Endothelial cell of umbilical vein (primary cell): ENCODE data around the gene HDAC9. TPM values are rescaled to one million over a fixed set of nuclear protein-coding genes. Genes with fewer than 3 reads are reported as not detected.

Experiments
- BruUV-seq: library from RNA; stranded (reverse); fragments of 400-500 nt; replicated peaks from 2 replicates; lab custom pipeline; 2021; lab: Mats Ljungman, UMichigan
- CTCF ChIA-PET: fragments of 300-600, 350-600 bp; sonication (Branson Sonifier 250); formaldehyde crosslinking; loops from one replicate; lab custom pipeline; 2021; ENCODE audit warnings: antibody characterized with exemption, inconsistent platforms; lab: Charles Lee
- POLR2A ChIA-PET: fragments of 300-600, 350-600 bp; sonication (Branson Sonifier 250); formaldehyde crosslinking; loops from one replicate; lab custom pipeline; 2021; ENCODE audit warnings: antibody characterized with exemption, inconsistent platforms; lab: Charles Lee
- DNase-seq: peaks from one replicate; pipeline ENCODE4 v3.0.0-alpha.2; 2011; ENCODE audit warnings: low read depth, low spot score
- FAIRE-seq: peaks from 2 replicates; lab custom pipeline; 2011; peaks lifted over from hg19 to GRCh38; lab: Jason Lieb, UNC
- H2AFZ ChIP-seq: 2 replicates; pipeline ENCODE4 v1.6.0; 2012; ENCODE audit warnings: low read depth, low read length, control low read depth, inconsistent platforms
- H3K27ac ChIP-seq: 2 replicates; pipeline ENCODE4 v1.5.1; 2011; ENCODE audit warnings: low read depth, mild to moderate bottlenecking, control low read depth, low read length, moderate library complexity; ENCODE audit not compliant: insufficient read depth
- H3K27me3 ChIP-seq, 2 experiments: 2 replicates each; pipeline versions ENCODE4 v1.6.0 to v1.6.1; 2011; ENCODE audit warnings: low read length in 2 of 2, mixed read lengths in 1 of 2; ENCODE audit not compliant: control insufficient read depth in 2 of 2, insufficient read depth in 2 of 2
- H3K36me3 ChIP-seq, 2 experiments: 2 replicates in 1 of 2; 3 replicates in 1 of 2; pipeline ENCODE4 v1.5.1; 2011; ENCODE audit warnings: low read length in 2 of 2, mild to moderate bottlenecking in 1 of 2, moderate library complexity in 1 of 2; ENCODE audit not compliant: control insufficient read depth in 2 of 2, insufficient read depth in 2 of 2; ENCODE audit errors: extremely low read depth in 1 of 2
- H3K4me1 ChIP-seq: 3 replicates; pipeline ENCODE4 v1.5.1; 2011; ENCODE audit warnings: mild to moderate bottlenecking, low read length; ENCODE audit not compliant: control insufficient read depth, insufficient read depth; ENCODE audit errors: extremely low read depth
- H3K4me2 ChIP-seq: 2 replicates; pipeline ENCODE4 v1.6.1; 2011; ENCODE audit warnings: low read length, control low read depth, mixed read lengths; ENCODE audit not compliant: insufficient read depth
- H3K4me3 ChIP-seq, 3 experiments: fragments of 200-600 bp in 1 of 3; sonication (generic), shearing (Covaris generic) in 1 of 3; replicated peaks in 1 of 3; 2 replicates each; pipeline ENCODE4 v1.5.1; 2011 to 2016; ENCODE audit warnings: control low read depth in 3 of 3, low read length in 3 of 3, mild to moderate bottlenecking in 2 of 3, inconsistent platforms in 1 of 3, low read depth in 1 of 3, moderate library complexity in 1 of 3; ENCODE audit not compliant: insufficient read depth in 1 of 3
- H3K79me2 ChIP-seq: 2 replicates; pipeline ENCODE4 v1.6.0; 2012; ENCODE audit warnings: low read length, inconsistent platforms; ENCODE audit not compliant: control insufficient read depth, insufficient read depth
- H3K9ac ChIP-seq: replicated peaks from 2 replicates; pipeline ENCODE3; 2011; ENCODE audit warnings: low read length, control low read depth; ENCODE audit not compliant: insufficient read depth; ENCODE audit errors: extremely low read depth
- H3K9me1 ChIP-seq: replicated peaks from 3 replicates; pipeline ENCODE4 v1.6.0; 2011; ENCODE audit warnings: mild to moderate bottlenecking, low read length; ENCODE audit not compliant: control insufficient read depth, insufficient read depth; ENCODE audit errors: extremely low read depth
- H3K9me3 ChIP-seq: replicated peaks from 2 replicates; pipeline ENCODE4 v1.5.1; 2012; ENCODE audit warnings: low read length, inconsistent platforms; ENCODE audit not compliant: control insufficient read depth, insufficient read depth
- H4K20me1 ChIP-seq: replicated peaks from 2 replicates; pipeline ENCODE3; 2011; ENCODE audit warnings: mild to moderate bottlenecking, low read length; ENCODE audit not compliant: control insufficient read depth, insufficient read depth; ENCODE audit errors: extremely low read depth
- EZH2 ChIP-seq: IDR thresholded peaks from 2 replicates; pipeline ENCODE4 v1.6.1; 2012; ENCODE audit warnings: borderline replicate concordance, low read depth, mild to moderate bottlenecking, moderate library complexity, low read length, inconsistent platforms; ENCODE audit not compliant: severe bottlenecking
- FOS ChIP-seq: IDR thresholded peaks from 2 replicates; pipeline ENCODE4 v1.6.1; 2011; ENCODE audit warnings: mild to moderate bottlenecking, low read length, moderate library complexity, borderline replicate concordance; ENCODE audit not compliant: insufficient read depth
- GATA2 ChIP-seq: IDR thresholded peaks from 2 replicates; pipeline ENCODE4 v1.7.0; 2011; ENCODE audit warnings: low read depth, mild to moderate bottlenecking, moderate library complexity, mixed read lengths, low read length; ENCODE audit not compliant: insufficient read length, insufficient read depth
- JUN ChIP-seq: IDR thresholded peaks from 2 replicates; pipeline ENCODE4 v1.6.1; 2011; ENCODE audit warnings: borderline replicate concordance, low read depth; ENCODE audit not compliant: insufficient read length, insufficient read depth
- MYC ChIP-seq: IDR thresholded peaks from one replicate; pipeline ENCODE4 v1.6.1; 2011; ENCODE audit warnings: mild to moderate bottlenecking, low read depth, low read length
- POLR2A ChIP-seq: IDR thresholded peaks from 2 replicates; pipeline ENCODE4 v1.6.1; 2012; ENCODE audit warnings: low read depth, mild to moderate bottlenecking, control low read depth, low read length
- POLR2AphosphoS5 ChIP-seq: IDR thresholded peaks from 2 replicates; pipeline ENCODE4 v1.6.1; 2012; ENCODE audit warnings: low read depth, mild to moderate bottlenecking, control low read depth, low read length, moderate library complexity; ENCODE audit not compliant: insufficient read depth
- dilution Hi-C: fragments of 300-500 bp; cut with MboI; formaldehyde crosslinking; loops from one replicate; pipeline ENCODE4 v1.15.0; 2019; ENCODE audit warnings: low sequenced_read_pairs; ENCODE audit not compliant: extremely low pct_ligation_motif_present
- intact Hi-C: fragments of 100-400 bp; cut with micrococcal nuclease; formaldehyde crosslinking; loops from one replicate; pipeline ENCODE4 v1.10.0; 2022
- polyA plus RNA-seq, 4 experiments: library from polyadenylated mRNA; depleted of rRNA in 3 of 4; stranded (reverse) in 3 of 4; unstranded in 1 of 4; fragments of >200 nt; gene quantifications; 2 replicates each; pipeline versions ENCODE4 v1.2.1 to v1.2.3, GENCODE V29; 2011 to 2012; ENCODE audit warnings: missing spikeins in 1 of 4
- total RNA-seq: library from RNA; stranded (reverse); gene quantifications from 2 replicates; pipeline ENCODE4 v1.2.3, GENCODE V29; 2021
- TF ChIP-seq, protein P1 (sequence below), 2 donors: IDR thresholded peaks; 1 replicate in 1 of 2; 2 replicates in 1 of 2; pipeline ENCODE4 v1.5.1; 2011; ENCODE audit warnings: low read length in 2 of 2, mild to moderate bottlenecking in 2 of 2, moderate library complexity in 2 of 2, control low read depth in 1 of 2, inconsistent platforms in 1 of 2, low read depth in 1 of 2; ENCODE audit not compliant: insufficient read depth in 1 of 2; ENCODE audit errors: extremely low read depth in 1 of 2
- TF ChIP-seq, protein P2 (sequence below): IDR thresholded peaks from 2 replicates; pipeline ENCODE4 v1.6.1; 2011; ENCODE audit not compliant: insufficient read depth, insufficient read length

HDAC9 gene
- total and polyA plus RNA-seq, 2 donors (not counting 3 experiments of a cell fraction or from before 2014, with no cell fraction given): 1.8 to 11.6 TPM

DNA sequence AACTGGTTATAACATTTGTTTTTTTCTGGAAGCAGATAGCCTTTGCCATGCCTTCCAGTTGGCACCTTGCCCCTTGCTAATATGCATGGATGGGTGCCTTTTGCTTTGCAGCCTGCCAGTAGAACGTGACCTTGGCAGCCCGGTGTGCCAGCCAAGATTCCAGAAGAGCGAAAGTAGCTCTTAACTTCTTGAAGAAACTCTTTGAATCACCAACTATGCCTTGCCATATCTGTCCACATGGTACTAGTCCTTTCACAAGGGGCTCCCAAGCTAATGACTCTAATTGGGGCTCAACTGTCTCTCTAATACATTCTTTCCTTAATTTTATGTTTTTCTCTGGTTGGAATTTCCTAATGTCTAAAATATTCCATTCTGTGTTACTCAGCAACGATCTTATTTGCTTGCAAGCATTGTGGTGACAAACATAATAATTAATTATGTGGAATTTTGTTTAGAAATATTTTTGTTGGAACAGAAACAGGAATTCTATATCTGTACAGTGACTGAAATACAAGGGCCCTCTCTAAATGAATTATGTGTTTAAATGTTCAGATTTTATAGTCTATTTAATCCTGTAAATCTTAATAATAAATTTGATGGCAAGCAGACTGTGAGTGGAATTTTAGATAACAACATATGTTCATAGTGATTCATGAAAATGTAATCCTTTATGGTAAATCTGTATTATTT lies 45.8 kb downstream of the HDAC9 start:
- CTCF ChIA-PET: interaction anchor here (0.7 to 1.8 kb wide), 6 partner anchors 11 to 196 kb away, joined by 3 to 5 read pairs (median 4); no protein-coding TSS in a partner anchor
- H3K36me3 ChIP-seq: no peaks in the 10 kb centered on the region
- no peaks in the 10 kb centered on the region for H3K79me2 ChIP-seq
- H3K4me3 ChIP-seq: no peak overlapping the region
- POLR2A ChIA-PET: no interaction called here
- H3K9me1 ChIP-seq: no peaks in the 10 kb centered on the region
- DNase-seq (peak; percentile 88), FAIRE-seq (no peak)
- H2AFZ ChIP-seq: peak overlapping the region; percentile 85
- H3K4me2 ChIP-seq: peak overlapping the region; percentile 70
- H3K9ac ChIP-seq: peak overlapping the region; percentile 27
- TF ChIP-seq MYC (no peak), JUN (peak; percentile 23), POLR2AphosphoS5 (no peak)
- no peaks in the 10 kb centered on the region for H3K9me3 ChIP-seq
- H3K4me1 ChIP-seq: peaks cover 4% of the 10 kb centered on the region
- BruUV-seq: no TSS peak
- intact Hi-C loops (loop anchor here (1.0 kb wide), 2 partner anchors 32 to 115 kb away; no protein-coding TSS in a partner anchor), dilution Hi-C loops (no loop called here)
- H3K27me3 ChIP-seq: no peaks in the 10 kb centered on the region
- H4K20me1 ChIP-seq: no peaks in the 10 kb centered on the region
- H3K27ac ChIP-seq: peak overlapping the region; percentile 62

DNA sequence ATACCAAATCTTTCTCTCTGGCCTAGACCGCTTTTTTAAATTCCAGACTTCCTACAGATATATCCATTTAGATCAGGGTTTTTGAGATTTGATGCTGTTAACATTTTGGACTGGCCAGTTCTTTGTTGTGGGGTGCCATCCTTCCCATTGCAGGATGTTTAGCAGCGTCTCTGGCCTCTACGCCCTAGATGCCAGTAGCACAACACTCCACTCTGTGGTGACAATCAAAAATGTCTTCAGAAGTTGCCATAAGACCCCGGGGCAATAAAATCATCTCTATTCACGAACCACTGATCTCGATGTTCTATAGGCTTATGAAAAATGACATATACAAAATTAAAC lies 46.3 kb downstream of the HDAC9 start:
- Histone ChIP-seq H3K27ac (no peak overlapping the region), H3K36me3 (no peaks in the 10 kb centered on the region), H3K4me2 (no peak overlapping the region), H3K4me1 (peaks cover 4% of the 10 kb centered on the region), H3K9me3 (no peaks in the 10 kb centered on the region), H3K27me3 (no peaks in the 10 kb centered on the region), H3K9me1 (no peaks in the 10 kb centered on the region), H3K4me3 (no peak overlapping the region), H3K9ac (no peak overlapping the region), H3K79me2 (no peaks in the 10 kb centered on the region), H4K20me1 (no peaks in the 10 kb centered on the region), H2AFZ (no peak overlapping the region)
- intact Hi-C loops (loop anchor here (1.0 kb wide), 2 partner anchors 33 to 116 kb away; no protein-coding TSS in a partner anchor), dilution Hi-C loops (no loop called here)
- CTCF ChIA-PET: interaction anchor here (1.1 to 1.8 kb wide), 5 partner anchors 10 to 196 kb away, joined by 3 to 5 read pairs (median 4); no protein-coding TSS in a partner anchor
- no peak for FAIRE-seq
- TF ChIP-seq, protein P1, sequence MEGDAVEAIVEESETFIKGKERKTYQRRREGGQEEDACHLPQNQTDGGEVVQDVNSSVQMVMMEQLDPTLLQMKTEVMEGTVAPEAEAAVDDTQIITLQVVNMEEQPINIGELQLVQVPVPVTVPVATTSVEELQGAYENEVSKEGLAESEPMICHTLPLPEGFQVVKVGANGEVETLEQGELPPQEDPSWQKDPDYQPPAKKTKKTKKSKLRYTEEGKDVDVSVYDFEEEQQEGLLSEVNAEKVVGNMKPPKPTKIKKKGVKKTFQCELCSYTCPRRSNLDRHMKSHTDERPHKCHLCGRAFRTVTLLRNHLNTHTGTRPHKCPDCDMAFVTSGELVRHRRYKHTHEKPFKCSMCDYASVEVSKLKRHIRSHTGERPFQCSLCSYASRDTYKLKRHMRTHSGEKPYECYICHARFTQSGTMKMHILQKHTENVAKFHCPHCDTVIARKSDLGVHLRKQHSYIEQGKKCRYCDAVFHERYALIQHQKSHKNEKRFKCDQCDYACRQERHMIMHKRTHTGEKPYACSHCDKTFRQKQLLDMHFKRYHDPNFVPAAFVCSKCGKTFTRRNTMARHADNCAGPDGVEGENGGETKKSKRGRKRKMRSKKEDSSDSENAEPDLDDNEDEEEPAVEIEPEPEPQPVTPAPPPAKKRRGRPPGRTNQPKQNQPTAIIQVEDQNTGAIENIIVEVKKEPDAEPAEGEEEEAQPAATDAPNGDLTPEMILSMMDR (IDR thresholded peaks at IDR 0.05; ENCODE audit: extremely low read depth in 1 of 2, insufficient read depth in 1 of 2, low read depth in 1 of 2, low read length in 2 of 2): no peak
- TF ChIP-seq POLR2AphosphoS5 (no peak), POLR2A (no peak), GATA2 (no peak), JUN (no peak), MYC (no peak), FOS (no peak), EZH2 (no peak)
- TF ChIP-seq, protein P2, sequence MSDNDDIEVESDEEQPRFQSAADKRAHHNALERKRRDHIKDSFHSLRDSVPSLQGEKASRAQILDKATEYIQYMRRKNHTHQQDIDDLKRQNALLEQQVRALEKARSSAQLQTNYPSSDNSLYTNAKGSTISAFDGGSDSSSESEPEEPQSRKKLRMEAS: no peak
- POLR2A ChIA-PET: no interaction called here
- no TSS peak for BruUV-seq
- DNase-seq: no peak
